Activated T-helper 1 cell treated with Interleukin-2 at 50 U/mL for 16 hours (primary cell): ENCODE measurements around the gene CHAT.

ENCODE experiments used
- DNase-seq: peaks from one replicate; pipeline ENCODE4 v3.0.0-alpha.2; 2020; ENCODE audit warnings: low read depth

Gene CHAT

DNA sequence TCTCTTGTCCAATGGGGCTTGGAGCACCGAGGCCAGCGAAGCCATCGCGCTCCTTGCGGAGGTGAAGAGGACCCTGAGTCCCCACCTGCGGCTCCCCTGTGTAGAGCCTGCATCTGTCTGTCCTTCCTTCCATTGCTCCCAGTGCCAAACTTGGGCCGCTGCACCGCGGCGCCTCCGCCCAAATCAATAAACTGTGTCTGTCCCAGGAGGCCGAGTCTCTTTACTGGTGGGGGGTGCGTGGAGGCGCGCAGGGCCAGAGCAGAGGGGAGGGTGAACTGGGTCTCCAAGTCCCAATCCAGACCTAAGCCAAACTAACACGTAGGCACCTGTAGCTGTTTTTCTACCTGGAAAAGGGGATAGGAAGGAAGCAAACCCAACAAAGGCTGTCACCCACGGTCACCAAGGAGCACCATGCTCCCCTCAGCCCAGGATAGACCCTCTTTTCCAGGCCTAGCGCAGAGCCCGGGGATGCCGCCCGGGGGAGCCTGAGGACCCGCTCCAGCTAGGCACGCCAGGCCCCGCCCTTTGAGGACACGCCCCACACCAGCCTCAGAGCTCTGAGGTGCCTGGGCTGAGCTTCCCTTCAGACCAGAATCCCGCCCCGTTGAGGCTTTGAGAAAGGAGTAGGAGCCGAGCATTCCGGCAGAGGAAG is 1.2 kb upstream of the CHAT start:
- DNase-seq = no peak

DNA sequence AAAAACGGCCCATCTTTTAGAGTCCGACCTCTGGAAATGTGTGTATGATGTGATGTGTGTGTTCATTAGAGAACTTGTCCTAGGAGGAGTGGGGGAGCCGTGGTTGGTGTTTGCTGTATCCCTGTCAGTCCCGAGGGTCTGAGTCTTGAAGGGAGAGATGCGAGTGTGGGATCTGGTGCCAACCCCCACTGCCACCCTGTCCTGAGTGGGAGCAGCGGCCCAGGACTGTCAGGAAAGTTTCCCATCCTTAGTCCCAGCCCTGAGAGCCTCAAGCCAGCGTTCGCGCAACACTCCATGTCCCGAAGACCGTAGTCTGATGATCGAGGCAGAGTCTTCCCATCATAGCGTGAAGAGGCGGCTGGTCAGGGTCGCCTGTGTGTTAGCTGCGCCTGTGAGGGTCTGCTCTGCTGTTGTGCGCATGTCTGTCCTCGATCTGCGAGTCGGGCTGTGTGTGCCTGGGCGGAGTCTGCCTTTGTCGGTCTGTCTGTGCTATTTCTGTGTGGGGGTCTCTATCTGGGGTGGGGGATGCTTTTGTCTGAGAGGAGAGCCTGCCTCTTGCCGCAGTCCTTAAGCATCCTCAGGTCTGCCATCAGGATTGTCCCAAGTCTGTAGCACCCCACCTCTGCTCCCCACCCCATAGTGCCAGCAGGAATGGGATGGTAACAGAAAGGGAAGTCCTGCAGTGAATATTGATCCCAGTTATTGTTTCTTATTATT is 514 bp upstream of the CHAT start:
- DNase-seq = no peak

DNA sequence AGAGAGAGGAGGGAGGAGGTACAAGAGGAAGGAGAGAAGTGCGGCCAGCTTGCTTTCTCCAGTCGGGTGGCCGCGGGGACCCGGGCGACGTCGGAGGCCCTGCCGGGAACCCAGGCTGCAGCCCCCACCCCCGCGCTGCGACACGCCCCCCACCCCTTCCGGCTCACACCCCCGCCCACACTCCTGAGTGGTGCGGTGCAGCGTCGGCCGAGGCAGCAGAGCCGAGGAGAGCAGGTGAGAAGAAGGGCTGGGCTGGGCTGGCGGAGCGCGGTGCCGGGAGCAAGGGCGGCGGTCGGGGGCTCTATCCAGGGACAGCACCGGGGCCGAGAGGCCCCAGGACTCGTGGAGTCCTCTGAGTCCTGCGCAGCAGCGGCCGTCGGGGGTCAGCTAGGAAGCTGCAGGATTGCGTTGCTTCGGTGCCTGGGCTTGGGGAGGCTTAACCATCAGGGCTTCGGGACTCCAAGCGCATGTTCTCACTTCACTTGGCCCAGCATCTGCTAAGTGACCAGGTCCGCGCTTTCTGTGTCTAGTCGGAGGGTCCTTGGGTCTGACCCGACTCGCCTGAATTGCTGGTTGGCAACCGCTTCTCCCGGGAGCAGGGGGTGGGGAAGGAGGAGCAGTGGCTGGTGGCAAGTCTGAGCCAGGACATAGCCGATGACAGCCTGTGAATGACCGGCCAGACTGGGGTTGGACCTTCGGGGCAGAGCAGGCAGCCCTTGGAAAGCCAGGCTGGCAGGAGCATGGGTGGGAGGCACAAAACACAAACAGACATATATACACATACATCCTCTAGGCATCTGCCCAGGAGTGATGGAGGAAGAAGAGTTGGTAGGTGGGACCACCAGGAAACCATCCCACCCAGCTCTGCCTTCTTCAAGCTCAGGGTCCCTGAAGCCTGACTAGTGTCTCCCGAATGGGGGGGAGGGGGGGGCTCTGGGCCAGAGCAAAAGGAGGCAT is 683 bp downstream of the CHAT start:
- DNase-seq = no peak

DNA sequence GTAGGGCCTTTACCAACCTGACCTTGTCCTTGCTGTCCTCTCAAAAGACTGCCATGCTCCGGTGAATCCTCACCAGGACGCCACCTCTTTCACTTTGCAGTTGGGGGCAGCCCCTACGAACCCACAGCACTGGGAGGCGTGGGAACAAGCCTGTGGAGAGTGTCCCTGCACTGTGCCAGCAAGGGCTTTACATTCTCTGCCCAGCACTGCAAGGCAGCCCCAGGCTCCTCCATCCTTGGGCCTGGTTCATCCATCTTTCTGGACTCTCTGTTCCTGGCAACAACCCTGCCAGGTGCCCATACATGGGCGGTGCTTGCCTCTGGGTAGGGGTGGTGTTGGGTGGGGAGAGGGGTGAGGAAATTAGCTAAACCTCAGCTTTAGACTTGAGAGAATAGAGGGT is 1.4 kb downstream of the CHAT start:
- no peak for DNase-seq

DNA sequence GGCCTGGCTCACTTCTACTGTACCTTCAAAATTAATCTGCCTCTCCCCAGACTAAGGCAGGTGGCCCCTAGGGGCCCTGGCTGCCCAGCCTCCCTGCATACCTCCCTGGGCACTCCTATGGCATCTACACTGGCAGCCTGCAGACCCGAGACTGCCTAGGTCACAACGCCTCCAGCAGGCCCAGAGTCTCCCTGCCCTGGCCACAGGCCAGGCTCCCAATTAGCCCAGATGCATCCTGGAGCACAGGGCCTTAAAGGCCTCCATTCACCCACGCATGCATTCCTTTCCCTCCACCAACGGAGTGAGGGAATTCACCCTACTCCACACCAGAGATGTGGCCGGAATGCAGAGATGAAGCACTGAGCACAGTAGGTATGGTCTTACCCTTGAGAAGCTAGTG is 1.9 kb downstream of the CHAT start:
- DNase-seq = no peak

DNA sequence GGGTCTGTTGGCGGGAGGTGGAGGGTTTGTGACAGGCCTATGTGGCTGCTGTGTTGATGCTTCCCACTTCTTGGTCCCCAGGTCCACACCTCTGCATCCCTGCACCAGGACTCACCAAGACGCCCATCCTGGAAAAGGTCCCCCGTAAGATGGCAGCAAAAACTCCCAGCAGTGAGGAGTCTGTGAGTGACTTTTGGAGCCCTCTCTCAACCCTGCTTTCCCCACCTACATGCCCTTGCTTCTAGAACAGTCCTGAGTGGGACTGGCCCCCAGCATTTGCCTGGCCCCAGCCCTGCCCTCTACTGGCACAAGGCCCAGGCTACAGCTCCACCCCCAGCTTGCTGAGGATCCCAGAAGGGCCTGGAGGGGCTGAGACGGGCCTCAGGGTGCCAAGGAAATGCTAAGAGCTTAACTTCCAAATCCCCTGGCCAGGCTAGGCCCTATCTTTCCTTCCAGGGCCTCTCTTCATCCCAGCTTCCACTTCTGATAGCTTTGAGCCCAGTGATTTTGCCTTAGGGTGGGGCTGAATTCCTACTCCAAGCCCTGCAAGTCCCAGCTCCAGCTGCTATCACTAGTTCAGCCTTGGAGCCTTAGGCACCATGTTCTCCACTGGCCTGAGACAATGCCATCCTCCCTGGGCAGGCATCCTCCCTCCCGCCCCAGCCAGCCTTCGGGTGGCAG is 2.7 kb downstream of the CHAT start:
- DNase-seq = no peak

DNA sequence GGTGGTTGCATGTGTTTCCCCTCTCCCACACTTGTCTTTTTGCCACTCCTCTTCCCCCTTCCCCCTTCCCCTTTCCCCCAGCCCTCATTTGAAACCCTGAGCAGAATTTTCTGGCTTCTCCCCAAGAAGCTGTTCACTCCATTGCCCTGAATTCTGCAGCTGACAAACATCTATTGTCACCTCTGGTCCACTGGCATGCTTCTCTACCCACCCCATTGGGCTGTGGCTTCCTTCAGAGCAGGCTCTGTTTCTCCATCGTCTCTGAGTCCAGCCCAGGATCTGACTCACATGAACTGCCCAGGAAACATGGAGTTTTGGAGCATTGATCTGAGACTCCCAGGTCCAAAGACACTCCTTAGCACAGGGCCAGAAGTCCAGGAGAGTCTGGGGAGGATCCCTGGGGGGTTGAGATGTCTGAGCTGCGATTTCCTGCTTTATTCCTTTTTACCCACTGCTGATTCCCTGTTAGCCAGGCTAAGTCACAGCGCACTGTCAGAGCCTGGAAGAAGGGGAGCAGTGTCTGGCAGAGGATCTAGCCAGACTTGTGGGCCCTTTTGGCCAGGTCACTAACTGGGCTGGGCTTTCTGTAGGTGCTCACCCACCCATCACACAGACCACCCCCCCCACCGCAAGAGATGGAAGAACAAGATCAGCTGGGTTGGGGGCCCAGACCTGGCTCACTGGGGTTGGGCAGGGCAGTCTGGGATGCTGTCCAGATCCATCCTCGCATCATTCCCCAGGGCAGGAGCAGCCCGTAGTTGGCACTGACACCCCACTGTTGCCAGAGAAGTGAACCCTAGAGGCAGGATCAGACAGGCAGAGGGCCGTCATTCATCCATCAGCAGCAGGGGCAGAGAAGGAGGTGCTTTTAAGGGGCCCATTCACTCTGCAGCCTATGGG is 3.5 kb downstream of the CHAT start:
- no peak for DNase-seq

DNA sequence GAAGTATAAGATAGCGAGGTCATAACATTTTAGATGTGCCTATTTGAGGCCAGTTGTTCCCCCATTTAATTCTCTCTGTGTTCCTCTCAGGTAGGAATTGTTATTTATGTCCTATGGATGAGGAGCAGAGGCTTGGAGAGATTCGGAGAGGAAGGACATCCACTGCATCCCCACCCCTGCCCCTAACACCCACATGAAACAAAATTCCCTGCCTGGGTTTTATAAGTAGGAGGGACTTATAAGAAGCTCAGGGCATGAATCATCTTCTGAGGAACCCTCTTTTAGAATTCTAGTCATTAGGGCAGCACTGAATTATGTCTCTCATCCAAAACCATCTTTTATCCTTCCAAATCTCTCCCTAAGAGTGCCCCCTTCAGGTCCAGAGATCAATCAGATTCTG is 5.0 kb downstream of the CHAT start:
- DNase-seq = no peak

DNA sequence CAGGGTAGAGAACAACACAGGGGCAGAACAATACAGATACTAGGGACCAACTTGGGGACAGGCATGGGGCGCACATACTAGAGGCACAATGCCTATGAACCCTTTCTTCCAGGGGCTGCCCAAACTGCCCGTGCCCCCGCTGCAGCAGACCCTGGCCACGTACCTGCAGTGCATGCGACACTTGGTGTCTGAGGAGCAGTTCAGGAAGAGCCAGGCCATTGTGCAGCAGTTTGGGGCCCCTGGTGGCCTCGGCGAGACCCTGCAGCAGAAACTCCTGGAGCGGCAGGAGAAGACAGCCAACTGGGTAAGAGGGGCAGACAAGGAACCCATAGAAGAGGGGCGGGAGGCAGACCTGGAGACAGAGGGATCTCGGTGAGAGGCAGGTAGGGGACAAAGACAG is 5.8 kb downstream of the CHAT start:
- no peak for DNase-seq

DNA sequence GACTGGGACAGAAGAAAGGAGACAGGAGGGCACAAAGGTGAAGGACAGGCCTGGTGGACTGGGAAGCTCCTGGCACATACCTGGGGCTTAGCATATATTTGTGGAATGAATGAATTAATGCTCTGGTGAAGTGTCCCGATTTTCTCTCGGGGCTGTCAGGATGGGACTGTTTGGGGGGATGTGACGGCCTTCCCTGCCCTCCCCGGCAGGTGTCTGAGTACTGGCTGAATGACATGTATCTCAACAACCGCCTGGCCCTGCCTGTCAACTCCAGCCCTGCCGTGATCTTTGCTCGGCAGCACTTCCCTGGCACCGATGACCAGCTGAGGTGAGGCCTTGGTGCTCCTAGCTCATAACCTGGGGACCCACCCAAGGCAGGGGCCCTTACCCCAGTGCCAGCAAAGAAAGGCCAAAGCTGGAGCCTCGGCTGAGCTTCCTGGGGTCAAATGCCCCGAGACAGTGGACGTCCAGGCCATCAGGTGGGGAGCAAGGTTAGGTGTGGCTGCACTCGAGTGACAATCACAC is 6.5 kb downstream of the CHAT start:
- DNase-seq = no peak

DNA sequence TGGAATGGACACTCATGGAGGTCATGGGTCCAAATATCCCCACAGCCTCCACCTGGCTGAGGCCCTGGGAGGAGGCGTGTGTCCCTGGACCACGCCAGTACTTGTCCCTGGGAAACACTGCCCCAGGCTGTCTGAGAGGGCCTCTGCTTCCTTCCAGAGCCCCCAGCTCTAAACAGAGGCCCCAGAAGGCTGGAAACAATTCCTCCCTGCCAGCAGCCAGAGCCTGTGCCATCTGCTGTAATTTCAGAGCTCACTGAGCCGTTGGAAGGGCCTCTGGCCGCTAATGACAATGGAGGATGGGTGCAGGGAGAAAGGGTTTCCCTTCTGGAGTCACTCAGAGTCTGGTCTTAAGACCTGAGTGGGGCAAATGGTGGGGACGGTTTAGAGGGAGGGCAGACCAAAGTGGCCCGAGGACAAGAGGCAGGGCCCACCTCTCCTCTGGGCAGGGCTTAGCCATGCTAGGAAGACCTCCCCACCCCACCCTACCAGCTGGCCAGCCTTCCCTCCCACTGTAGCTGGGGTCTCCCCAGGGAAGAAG is 7.1 kb downstream of the CHAT start:
- DNase-seq = no peak

DNA sequence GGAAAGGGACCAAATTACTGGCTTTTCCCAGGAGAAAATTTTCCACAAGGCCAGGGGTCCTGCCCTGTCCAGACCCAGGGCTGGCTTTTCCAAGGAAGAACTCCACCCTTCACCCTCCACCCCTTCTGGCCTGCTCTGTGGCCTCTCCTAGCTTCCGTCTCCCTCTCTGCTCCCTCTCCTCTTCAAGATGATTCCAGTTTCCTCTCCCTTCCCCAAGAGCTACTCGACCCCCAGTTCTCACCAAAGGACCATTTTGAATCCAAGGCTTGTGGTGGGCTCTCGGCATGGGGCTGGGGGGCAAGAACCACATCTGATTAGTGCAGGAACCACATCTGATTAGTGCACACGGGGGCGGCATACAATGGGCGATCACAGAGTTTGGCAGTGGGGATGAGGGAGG is 7.7 kb downstream of the CHAT start:
- DNase-seq = no peak

DNA sequence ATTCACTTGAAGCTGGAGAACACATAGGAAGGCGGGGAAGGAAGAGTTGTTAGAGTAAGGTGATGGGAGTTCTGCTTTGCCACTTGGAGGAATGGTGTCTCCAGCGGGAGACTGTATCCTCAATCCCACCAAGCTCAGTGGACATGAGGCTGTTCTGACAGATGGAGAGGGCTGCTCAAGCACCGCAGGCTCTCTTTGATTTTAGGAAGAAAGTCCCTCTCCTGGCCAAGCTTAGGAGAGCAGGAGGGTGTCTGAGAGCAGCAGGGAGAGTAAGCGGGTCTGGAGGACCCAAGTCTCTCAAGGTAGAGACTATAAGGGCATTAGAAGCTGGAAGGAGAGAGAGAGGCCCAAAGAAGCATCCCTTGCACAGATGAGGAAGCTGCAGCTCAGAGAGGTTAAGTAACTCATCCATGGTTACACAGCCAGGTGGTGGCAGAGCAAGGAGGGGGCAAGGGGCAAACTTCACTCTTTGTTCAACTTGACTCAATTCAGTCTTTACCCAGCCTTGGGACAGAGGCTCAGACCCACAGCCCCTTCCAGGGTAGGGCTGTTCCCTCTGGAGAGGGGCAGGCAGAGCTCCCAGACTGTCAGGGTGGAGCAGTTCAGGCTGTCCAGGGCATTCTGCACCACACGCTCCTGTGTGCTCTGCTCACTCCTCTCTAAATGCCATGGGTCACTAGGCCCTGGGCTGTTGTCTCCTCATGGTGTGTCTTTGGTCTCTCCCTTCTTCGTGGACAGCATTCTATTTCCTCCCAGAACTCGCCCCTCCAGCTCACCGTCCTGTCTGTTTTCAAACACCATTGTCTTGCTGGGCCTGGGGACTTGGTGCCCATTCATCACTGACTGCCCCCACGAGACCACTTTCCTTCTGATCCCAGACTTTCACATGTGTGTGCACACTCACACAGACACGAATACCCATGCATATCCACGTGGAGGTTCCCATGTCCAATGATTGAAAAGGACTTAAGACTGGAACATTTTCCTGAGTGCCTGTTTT is 8.9 kb downstream of the CHAT start:
- no peak for DNase-seq

DNA sequence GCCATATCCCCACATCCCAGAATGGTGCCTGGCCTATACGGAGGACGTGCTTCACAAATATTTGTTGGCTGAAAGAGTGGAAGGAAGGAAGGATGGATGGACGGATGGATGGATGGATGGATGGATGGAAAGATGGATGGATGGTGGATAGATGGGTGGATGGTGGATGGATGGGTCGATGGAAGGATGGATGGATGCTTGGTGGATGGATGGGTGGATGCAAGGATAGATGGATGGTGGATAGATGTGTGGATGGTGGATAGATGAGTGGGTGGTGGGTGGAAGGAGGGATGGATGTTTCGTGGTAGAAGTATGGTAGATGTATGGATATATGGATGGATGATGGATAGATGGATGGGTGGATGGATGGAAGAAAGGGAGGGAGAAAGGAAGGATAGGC is 10.8 kb downstream of the CHAT start:
- DNase-seq = no peak

DNA sequence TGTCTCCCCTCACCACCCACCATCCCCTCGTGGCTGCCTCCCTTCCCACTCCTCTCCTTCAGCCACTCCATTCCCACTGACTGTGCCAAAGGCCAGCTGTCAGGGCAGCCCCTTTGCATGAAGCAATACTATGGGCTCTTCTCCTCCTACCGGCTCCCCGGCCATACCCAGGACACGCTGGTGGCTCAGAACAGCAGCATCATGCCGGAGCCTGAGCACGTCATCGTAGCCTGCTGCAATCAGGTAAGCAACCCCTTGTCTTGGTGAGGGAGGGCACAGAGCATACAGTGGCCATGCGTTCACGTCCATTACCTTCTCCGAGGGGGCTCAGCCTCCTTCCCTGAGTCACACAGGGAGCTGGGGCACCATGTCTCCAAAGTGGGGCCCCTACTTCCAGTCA is 11.6 kb downstream of the CHAT start:
- no peak for DNase-seq

DNA sequence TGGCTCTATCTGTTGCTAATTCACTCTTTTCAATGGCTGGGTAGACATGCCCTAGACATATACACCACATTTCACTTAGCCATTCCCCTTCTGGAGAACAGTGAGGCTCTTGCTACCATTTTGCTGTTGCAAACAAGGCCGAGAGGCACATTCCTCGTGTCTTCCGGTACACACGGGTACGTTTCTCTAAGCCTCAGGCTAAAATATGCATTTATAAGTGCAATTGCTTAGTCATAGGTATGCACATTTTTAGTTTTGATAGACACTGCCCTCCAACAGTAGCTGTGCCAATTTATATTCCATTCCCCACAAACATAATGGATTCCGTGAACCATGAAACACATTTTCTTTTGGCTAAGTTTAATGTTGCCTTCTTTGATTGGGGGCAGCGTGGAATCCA is 13.2 kb downstream of the CHAT start:
- DNase-seq = no peak

DNA sequence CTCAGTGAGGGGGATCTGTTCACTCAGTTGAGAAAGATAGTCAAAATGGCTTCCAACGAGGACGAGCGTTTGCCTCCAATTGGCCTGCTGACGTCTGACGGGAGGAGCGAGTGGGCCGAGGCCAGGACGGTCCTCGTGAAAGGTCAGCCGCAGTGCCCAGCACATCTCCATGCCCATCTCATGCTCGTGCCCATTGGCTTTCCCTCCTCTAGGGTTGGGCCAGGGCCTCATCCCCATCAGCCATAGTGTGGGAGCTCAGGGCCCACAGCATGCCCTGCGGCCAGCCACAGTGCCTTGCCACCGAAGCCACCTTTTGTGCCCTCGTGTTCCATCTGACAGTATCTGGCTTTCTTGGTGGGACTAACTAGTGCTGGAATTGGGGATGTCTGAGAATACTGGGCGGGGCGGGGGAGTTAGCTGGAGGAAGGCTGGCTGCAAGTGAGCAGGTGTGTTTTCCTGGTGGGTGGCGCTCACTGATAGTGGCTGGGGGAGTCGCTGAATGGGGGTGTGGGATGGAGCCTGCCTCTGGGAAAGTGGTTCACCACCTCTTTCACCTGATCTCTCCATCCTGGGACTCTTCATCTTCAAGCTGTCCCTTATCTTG is 13.9 kb downstream of the CHAT start:
- no peak for DNase-seq

DNA sequence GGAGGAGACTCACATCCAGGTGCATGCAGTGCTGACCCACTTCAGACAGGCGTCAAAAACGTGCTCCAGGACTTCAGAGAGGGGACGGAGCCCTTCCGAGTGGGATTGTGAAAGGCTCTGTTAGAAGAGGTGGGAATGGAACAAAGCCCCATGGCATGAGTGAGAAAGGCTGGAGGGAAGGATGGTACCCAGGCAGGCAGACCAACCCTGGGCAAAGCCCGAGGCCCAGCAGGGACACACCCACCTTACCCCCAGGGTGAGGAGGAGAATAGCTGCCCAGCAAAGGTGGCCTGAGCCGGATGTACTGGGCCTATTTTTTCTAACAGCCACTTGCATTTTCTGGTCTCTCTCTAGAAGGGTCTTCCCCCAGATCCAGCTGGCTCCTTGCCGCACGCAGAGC is 14.8 kb downstream of the CHAT start:
- DNase-seq = no peak

DNA sequence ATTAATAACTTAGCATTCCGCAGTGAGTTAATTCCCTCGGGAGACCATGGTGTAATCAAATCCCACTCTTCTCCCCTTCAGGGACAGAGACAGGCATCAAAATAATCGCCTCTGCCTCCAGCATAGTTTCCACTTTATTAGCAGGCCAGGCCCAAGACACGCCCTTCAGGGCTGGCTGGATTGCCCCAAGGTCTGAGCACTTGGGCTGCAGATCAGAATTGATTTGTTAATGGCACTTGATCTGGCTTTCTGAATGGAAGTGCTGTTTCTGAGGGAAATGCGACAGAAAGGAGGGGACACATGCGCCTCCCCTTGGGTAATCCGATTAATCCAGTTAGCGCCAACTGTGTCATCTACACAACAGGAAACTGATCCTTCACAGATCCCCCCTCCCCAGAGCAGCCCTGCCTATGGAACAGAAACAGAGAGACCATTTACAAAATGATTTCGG is 15.6 kb downstream of the CHAT start:
- DNase-seq = no peak
